Fibroblast of the aortic adventitia (primary cell): Measurements from ENCODE around the gene CLPTM1. TPM values are rescaled to one million over a fixed set of nuclear protein-coding genes. Genes with fewer than 3 reads are reported as not detected.
A peak's percentile ranks its signal among the peaks of the same experiment; 100 is the strongest.

Source experiments
- DNase-seq: peaks from one replicate; pipeline ENCODE4 v3.0.0-alpha.2; 2010; ENCODE audit warnings: low read depth
- H3K4me3 ChIP-seq: 2 replicates; pipeline ENCODE4 v1.5.1; 2011; ENCODE audit warnings: low read depth, mild to moderate bottlenecking, control low read depth, low read length, moderate library complexity
- CTCF ChIP-seq: IDR thresholded peaks from 2 replicates; pipeline ENCODE4 v1.5.1; 2011; ENCODE audit warnings: mild to moderate bottlenecking, low read length, control low read depth, inconsistent platforms; ENCODE audit not compliant: insufficient read depth
- total RNA-seq: library from RNA; depleted of rRNA; stranded (reverse); fragments of >200 nt; gene quantifications from 2 replicates; pipeline ENCODE4 v1.2.3, GENCODE V29; 2012; ENCODE audit warnings: low replicate concordance

Gene CLPTM1
- total RNA-seq, 1 donor: 39.0 TPM

- no peak for DNase-seq
- no peak for TF ChIP-seq CTCF
- no peak overlapping the region for H3K4me3 ChIP-seq
Observed at GRCh38 chr19:44987148-44987675, 32.0 kb downstream of the CLPTM1 start.

GRCh38 chr19:44988273-44988672, 33.1 kb downstream of the CLPTM1 start:
- TF ChIP-seq CTCF: no peak
- no peak for DNase-seq
- no peak overlapping the region for H3K4me3 ChIP-seq

GRCh38 chr19:44988896-44989556, 33.8 kb downstream of the CLPTM1 start:
- H3K4me3 ChIP-seq: no peak overlapping the region
- peak; percentile 64 for DNase-seq
- peak; percentile 71 for TF ChIP-seq CTCF

- TF ChIP-seq CTCF: no peak
- no peak overlapping the region for H3K4me3 ChIP-seq
- no peak for DNase-seq
Observed at GRCh38 chr19:44990459-44990858, 35.3 kb downstream of the CLPTM1 start.

GRCh38 chr19:44990966-44991365, 35.8 kb downstream of the CLPTM1 start:
- TF ChIP-seq CTCF: no peak
- DNase-seq: no peak
- H3K4me3 ChIP-seq: no peak overlapping the region

GRCh38 chr19:44992336-44993163, 37.4 kb downstream of the CLPTM1 start:
- TF ChIP-seq CTCF: no peak
- DNase-seq: no peak
- no peak overlapping the region for H3K4me3 ChIP-seq
